CD4-positive, alpha-beta T cell treated with Interleukin-6 for 4 hours (primary cell): ENCODE data around the gene TMEM72.

Experiments
- DNase-seq: peaks from one replicate; pipeline ENCODE4 v3.0.0-alpha.2; 2020; ENCODE audit warnings: mixed read lengths

The TMEM72 gene

DNA sequence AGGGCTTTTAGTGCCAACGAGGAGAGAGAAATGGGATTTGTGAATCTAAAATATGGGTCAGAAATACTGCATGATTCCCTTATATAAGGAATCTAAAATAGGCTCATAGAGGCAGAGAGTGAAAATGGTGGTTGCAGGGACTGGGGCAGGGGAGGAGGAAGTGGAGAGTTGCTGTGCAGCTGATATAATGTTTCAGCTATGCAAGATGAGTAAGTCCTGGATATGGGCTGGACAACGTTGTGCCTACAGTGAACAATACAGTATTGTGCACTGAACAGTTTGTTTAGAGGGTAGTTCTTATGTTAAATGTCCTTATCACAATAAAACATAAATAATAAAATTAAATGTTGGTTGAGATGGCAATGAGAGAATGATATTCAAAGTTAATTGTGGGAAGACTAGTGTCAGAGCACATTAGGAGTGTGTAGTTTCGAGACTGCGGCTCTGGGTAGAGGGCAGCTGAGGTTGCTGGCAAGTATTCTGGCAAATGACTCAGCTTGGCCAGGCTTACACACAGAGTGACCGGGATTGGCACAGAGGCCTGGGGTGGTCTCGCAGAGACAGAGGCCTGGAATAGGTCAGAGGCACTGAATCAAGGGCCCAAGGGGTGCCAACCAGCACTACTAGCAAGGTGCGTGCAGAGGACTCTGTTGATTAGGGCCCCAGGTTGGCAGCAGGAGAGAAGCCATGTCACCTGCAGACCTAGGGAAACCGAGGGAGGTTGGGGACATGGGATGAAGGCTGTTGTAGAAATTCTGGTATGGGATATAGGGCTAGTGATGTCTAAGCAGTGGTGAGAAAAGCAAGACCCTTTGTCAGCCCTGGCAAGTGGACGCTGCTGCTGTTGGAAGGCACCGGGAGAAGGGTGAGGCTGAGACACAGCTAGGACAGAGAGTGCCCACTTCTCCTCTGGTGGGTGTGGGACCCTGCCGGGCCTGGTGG is 70.3 kb downstream of the TMEM72 start:
- no peak for DNase-seq

- DNase-seq, result no peak
Measured at GRCh38 chr10:44982114-44982460, 71.0 kb downstream of the TMEM72 start.

DNA sequence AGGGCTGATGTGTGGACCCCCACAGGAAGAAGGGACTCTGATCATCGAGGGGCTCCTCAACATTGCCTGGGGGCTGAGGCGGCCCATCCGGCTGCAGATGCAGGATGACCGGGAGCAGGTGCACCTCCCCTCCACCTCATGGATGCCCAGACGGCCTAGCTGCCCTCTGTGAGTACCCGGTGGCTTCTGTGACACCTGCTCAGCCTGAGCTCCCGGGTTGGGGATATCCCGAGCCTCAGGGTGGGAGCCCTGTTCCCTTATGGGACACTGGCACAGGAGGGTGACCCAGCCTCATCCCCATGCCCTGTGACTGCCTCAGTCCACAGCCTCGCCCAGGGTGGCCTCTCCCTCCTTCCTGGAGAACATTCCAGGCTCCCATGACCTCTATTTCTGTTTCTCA is 71.4 kb downstream of the TMEM72 start:
- no peak for DNase-seq

DNA sequence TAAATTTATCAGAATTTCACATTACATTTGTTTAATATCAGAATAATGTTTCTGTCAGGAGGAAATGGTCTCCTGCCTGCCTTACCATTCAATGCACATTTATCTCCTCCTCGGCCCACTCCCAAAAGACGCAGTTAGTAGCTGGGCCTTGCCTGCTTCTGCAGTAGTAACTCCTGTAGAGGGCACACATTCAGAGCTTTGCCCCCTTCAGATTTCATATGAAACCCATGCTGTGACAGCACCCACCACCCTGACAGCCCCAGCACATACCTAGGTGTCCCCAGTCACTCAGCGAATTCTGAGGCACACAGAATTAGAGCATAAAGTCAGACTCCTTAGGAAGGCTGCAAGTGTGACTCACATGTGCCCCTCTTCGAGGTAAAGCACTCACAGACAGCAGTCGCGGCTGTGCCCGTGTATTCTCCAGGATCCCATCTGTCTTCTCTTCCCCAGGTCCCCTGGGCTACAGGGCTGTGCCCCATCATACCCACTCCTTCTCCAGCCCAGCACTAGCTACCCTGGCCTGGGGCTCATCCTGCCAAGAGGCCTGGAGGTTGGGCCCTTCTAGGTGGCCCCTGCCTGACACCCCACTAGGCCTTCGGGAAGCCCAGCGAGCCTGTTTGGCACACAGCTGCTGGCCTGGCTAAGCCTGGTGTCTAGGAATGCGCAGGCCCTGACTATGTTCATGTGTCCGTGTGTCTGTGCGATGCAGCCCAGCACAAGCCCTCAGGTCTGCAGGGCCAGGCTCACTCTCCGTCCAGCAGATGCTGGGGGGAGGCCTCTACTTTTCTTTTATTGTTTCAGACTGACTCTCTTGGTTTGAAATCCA is 72.1 kb downstream of the TMEM72 start:
- no peak for DNase-seq

- DNase-seq, result no peak
Measured at GRCh38 chr10:44983895-44984278, 72.8 kb downstream of the TMEM72 start.

- no peak for DNase-seq
Measured at GRCh38 chr10:44984671-44985101, 73.5 kb downstream of the TMEM72 start.

GRCh38 chr10:44985175-44985681 is 74.1 kb downstream of the TMEM72 start:
- DNase-seq, result no peak

GRCh38 chr10:44986179-44986578 is 75.0 kb downstream of the TMEM72 start:
- DNase-seq, result no peak
